Astrocyte of the spinal cord (primary cell): ENCODE data around the gene PPP1R27.

Source experiments
- DNase-seq: peaks from one replicate; pipeline ENCODE4 v3.0.0; 2011; ENCODE audit warnings: low read depth, low spot score
- H3K4me3 ChIP-seq: 2 replicates; pipeline ENCODE4 v1.5.1; 2011; ENCODE audit warnings: low read depth, mild to moderate bottlenecking, low read length, moderate library complexity
- CTCF ChIP-seq: IDR thresholded peaks from 2 replicates; pipeline ENCODE4 v1.5.1; 2012; ENCODE audit warnings: low read depth, mild to moderate bottlenecking, low read length, inconsistent platforms
- in situ Hi-C: cut with HindIII; loops from 2 replicates; pipeline ENCODE4 v1.10.0; 2017; ENCODE audit warnings: low sequenced_read_pairs

PPP1R27 gene

GRCh38 chr17:81867170-81867990 lies 32.5 kb upstream of the PPP1R27 start:
- TF ChIP-seq CTCF, result no peak
- in situ Hi-C loops, result no loop called here
- no peak for DNase-seq
- no peak overlapping the region for H3K4me3 ChIP-seq

DNA sequence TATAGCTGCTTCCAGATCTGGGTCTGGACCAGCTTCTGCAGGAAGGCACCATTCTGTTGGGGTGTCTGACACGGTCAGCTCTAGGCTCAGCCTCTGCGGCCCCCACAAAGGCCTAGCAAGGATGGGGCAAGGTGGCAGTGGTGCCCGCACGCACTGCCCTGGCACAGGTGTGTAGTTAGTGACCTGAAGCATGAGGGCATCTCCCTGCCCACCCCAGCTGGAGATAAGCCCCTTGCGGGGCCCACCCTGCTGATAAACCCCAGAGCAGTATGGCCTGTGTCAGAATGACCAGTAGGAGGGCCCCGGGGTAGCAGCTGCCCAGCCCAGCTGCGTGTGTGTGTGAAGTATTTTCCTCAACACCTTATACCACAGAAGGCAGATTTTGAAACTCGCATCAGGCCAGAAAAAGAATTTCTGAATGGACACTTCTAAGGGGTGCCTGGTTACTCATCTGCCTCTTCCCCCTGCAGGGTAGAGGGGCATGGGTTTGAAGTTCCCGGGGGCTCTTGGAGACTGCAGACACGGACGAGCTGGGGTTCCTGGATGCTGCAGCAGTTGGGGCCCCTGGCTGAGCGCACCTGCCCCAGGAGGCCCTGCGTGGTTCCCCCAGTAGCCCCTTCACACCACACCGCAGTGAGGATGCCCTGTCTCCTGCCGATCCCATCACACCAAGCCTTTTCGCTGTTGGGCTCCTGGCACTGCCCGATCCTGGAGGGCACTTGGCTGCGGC lies 31.8 kb upstream of the PPP1R27 start:
- in situ Hi-C loops, result no loop called here
- no peak for DNase-seq
- no peak for TF ChIP-seq CTCF
- no peak overlapping the region for H3K4me3 ChIP-seq

- no peak for TF ChIP-seq CTCF
- in situ Hi-C loops, result no loop called here
- no peak for DNase-seq
- H3K4me3 ChIP-seq, result no peak overlapping the region
These were observed 31.0 kb upstream of the PPP1R27 start for GRCh38 chr17:81865733-81866439.

- in situ Hi-C loops, result no loop called here
- no peak overlapping the region for H3K4me3 ChIP-seq
- TF ChIP-seq CTCF, result no peak
- no peak for DNase-seq
These were observed 30.5 kb upstream of the PPP1R27 start for GRCh38 chr17:81865358-81865732.

GRCh38 chr17:81863833-81864768 lies 29.3 kb upstream of the PPP1R27 start:
- no peak overlapping the region for H3K4me3 ChIP-seq
- no peak for DNase-seq
- TF ChIP-seq CTCF, result no peak
- in situ Hi-C loops, result no loop called here
